IMR-90 (cell line): ENCODE measurements around the gene ZBTB7B. TPM values are rescaled to one million over a fixed set of nuclear protein-coding genes. Genes with fewer than 3 reads are reported as not detected.

Source experiments
- ATAC-seq: fragments of 200-7000 bp; cut with Tn5 transposase; 2 replicates; pipeline ENCODE4 v1.9.1; 2020; ENCODE audit warnings: low read depth, mild to moderate bottlenecking, moderate library complexity
- BruUV-seq: library from RNA; stranded (reverse); fragments of 400-500 nt; replicated peaks from 2 replicates; lab custom pipeline; 2021; lab: Mats Ljungman, UMichigan
- CTCF ChIA-PET: fragments of 300-600 bp; formaldehyde crosslinking; extraction: SDS; loops from one replicate; lab custom pipeline; 2021; ENCODE audit warnings: antibody characterized with exemption; lab: Yijun Ruan, JAX
- POLR2A ChIA-PET: fragments of 300-600 bp; sonication (Branson Sonifier 250); formaldehyde crosslinking; loops from one replicate; lab custom pipeline; 2022; ENCODE audit warnings: antibody characterized with exemption; ENCODE audit not compliant: unreplicated experiment; lab: Charles Lee
- DNase-seq: peaks from one replicate; pipeline ENCODE4 v3.0.0; 2013
- H2AFZ ChIP-seq: replicated peaks from 2 replicates; pipeline ENCODE3; 2013; ENCODE audit warnings: low read length, mild to moderate bottlenecking; ENCODE audit not compliant: poor library complexity
- H2AK5ac ChIP-seq: 2 replicates; pipeline ENCODE4 v1.6.1; 2013; ENCODE audit warnings: low read depth, low read length, inconsistent platforms
- H2AK9ac ChIP-seq: replicated peaks from 2 replicates; pipeline ENCODE3; 2013; ENCODE audit warnings: mild to moderate bottlenecking, low read depth, low read length, moderate library complexity; ENCODE audit not compliant: poor library complexity
- H2BK120ac ChIP-seq: 2 replicates; pipeline ENCODE4 v1.6.1; 2013; ENCODE audit warnings: low read depth, low read length, inconsistent platforms
- H2BK15ac ChIP-seq: 3 replicates; pipeline ENCODE4 v1.6.1; 2013; ENCODE audit warnings: low read depth, low read length, inconsistent platforms
- H2BK20ac ChIP-seq: 2 replicates; pipeline ENCODE4 v1.6.1; 2013; ENCODE audit warnings: low read depth, mild to moderate bottlenecking, inconsistent platforms, low read length, moderate library complexity
- H2BK5ac ChIP-seq: 2 replicates; pipeline ENCODE4 v1.6.1; 2013; ENCODE audit warnings: mild to moderate bottlenecking, low read depth, low read length, inconsistent platforms; ENCODE audit not compliant: poor library complexity, severe bottlenecking
- H3K14ac ChIP-seq: replicated peaks from 2 replicates; pipeline ENCODE4 v1.6.1; 2013; ENCODE audit warnings: low read depth, low read length, inconsistent platforms
- H3K18ac ChIP-seq: 2 replicates; pipeline ENCODE4 v1.6.1; 2013; ENCODE audit warnings: low read depth, low read length, control low read depth
- H3K23ac ChIP-seq: 2 replicates; pipeline ENCODE4 v1.6.1; 2013; ENCODE audit warnings: low read depth, low read length, inconsistent platforms
- H3K27ac ChIP-seq: 2 replicates; pipeline ENCODE4 v1.5.1; 2013; ENCODE audit warnings: mild to moderate bottlenecking, control low read depth, low read length; ENCODE audit not compliant: insufficient read depth
- H3K27me3 ChIP-seq: 2 replicates; pipeline ENCODE4 v1.6.1; 2013; ENCODE audit warnings: low read length; ENCODE audit not compliant: control insufficient read depth, insufficient read depth
- H3K36me3 ChIP-seq: 2 replicates; pipeline ENCODE4 v1.6.1; 2013; ENCODE audit warnings: low read length, mixed read lengths; ENCODE audit not compliant: control insufficient read depth, insufficient read depth
- H3K4ac ChIP-seq: 2 replicates; pipeline ENCODE4 v1.6.1; 2013; ENCODE audit warnings: low read depth, low read length, inconsistent platforms
- H3K4me1 ChIP-seq: 2 replicates; pipeline ENCODE4 v1.6.1; 2013; ENCODE audit warnings: low read length, mixed read lengths; ENCODE audit not compliant: control insufficient read depth, insufficient read depth
- H3K4me2 ChIP-seq: 2 replicates; pipeline ENCODE4 v1.6.1; 2013; ENCODE audit warnings: low read depth, mild to moderate bottlenecking, control low read depth, low read length, moderate library complexity
- H3K4me3 ChIP-seq: 2 replicates; pipeline ENCODE4 v1.5.1; 2013; ENCODE audit warnings: low read depth, mild to moderate bottlenecking, control low read depth, low read length, moderate library complexity; ENCODE audit not compliant: insufficient read depth
- H3K56ac ChIP-seq: 2 replicates; pipeline ENCODE4 v1.6.1; 2013; ENCODE audit warnings: low read length, inconsistent platforms; ENCODE audit not compliant: insufficient read depth; ENCODE audit errors: extremely low read depth
- H3K79me1 ChIP-seq, 2 experiments: 2 replicates each; pipeline ENCODE4 v1.6.1; 2013; ENCODE audit warnings: low read length in 2 of 2, inconsistent platforms in 1 of 2, low read depth in 1 of 2
- H3K9ac ChIP-seq: 2 replicates; pipeline ENCODE4 v1.6.1; 2013; ENCODE audit warnings: low read depth, low read length, control low read depth
- H3K9me1 ChIP-seq: 2 replicates; pipeline ENCODE4 v1.6.1; 2013; ENCODE audit warnings: low read length, inconsistent platforms; ENCODE audit not compliant: insufficient read depth
- H3K9me3 ChIP-seq: 2 replicates; pipeline ENCODE4 v1.6.1; 2013; ENCODE audit warnings: low read length; ENCODE audit not compliant: control insufficient read depth, insufficient read depth
- H4K20me1 ChIP-seq: 2 replicates; pipeline ENCODE4 v1.6.1; 2013; ENCODE audit warnings: low read length, inconsistent platforms; ENCODE audit not compliant: insufficient read depth
- H4K5ac ChIP-seq: 2 replicates; pipeline ENCODE4 v1.6.1; 2013; ENCODE audit warnings: mild to moderate bottlenecking, low read depth, low read length, control low read depth
- H4K8ac ChIP-seq, 2 experiments: 2 replicates each; pipeline ENCODE4 v1.6.1; 2013; ENCODE audit warnings: low read depth in 2 of 2, low read length in 2 of 2, control low read depth in 1 of 2, inconsistent platforms in 1 of 2
- H4K91ac ChIP-seq: 2 replicates; pipeline ENCODE4 v1.6.1; 2013; ENCODE audit warnings: low read depth, low read length, inconsistent platforms; ENCODE audit not compliant: insufficient read depth
- FOS ChIP-seq: fragments of 150-350 bp; IDR thresholded peaks from 2 replicates; pipeline ENCODE4 v1.6.1; 2016; ENCODE audit warnings: low read depth, low read length
- NFE2L2 ChIP-seq: fragments of 150-350 bp; IDR thresholded peaks from 2 replicates; pipeline ENCODE4 v1.6.1; 2016; ENCODE audit warnings: low read depth, mild to moderate bottlenecking, low read length
- RFX5 ChIP-seq: IDR thresholded peaks from 2 replicates; pipeline ENCODE4 v1.8.0; 2012; ENCODE audit warnings: low read depth, mild to moderate bottlenecking, low read length, moderate library complexity
- WGBS, 2 experiments: methylation state at CpG; one replicate each; pipeline versions ENCODE4 v1.1.5 to v1.1.7; 2013; ENCODE audit warnings: missing lambda C conversion rate in 2 of 2; ENCODE audit not compliant: insufficient read length in 1 of 2; ENCODE audit errors: extremely low coverage in 2 of 2; 5-methylcytosine and 5-hydroxymethylcytosine counted together
- dilution Hi-C: fragments of 300-500 bp; cut with HindIII; formaldehyde crosslinking; loops from one replicate; pipeline ENCODE4 v1.14.3; 2018; ENCODE audit warnings: low sequenced_read_pairs; ENCODE audit not compliant: unreplicated experiment
- in situ Hi-C: fragments of 300-500 bp; cut with MboI; formaldehyde crosslinking; loops from 3 replicates; pipeline ENCODE4 v1.14.3; 2019; ENCODE audit warnings: low sequenced_read_pairs, inconsistent platforms, mixed read lengths
- intact Hi-C: fragments of 100-400 bp; cut with micrococcal nuclease; formaldehyde crosslinking; loops from 2 replicates; pipeline ENCODE4 v1.10.0; 2022
- polyA plus RNA-seq, 3 experiments: library from polyadenylated mRNA; depleted of rRNA; stranded (reverse); fragments of >200 nt; gene quantifications; 2 replicates each; pipeline ENCODE4 v1.2.3, GENCODE V29; 2012; ENCODE audit warnings: low replicate concordance in 1 of 3
- total RNA-seq: library from RNA; depleted of rRNA; stranded (reverse); fragments of >200 nt; gene quantifications from 2 replicates; pipeline ENCODE4 v1.2.3, GENCODE V29; 2012

ZBTB7B gene
- total and polyA plus RNA-seq, 2 of the 4 experiments (the other 2 are of a cell fraction): 7.7 to 17.4 TPM

- BruUV-seq: no TSS peak
- Histone ChIP-seq H4K5ac (no peak overlapping the region), H3K4me1 (peaks cover 3% of the 10 kb centered on the region; the same call in 1 of the 2 replicates), H3K4me2 (no peak overlapping the region), H3K27me3 (peaks cover 21% of the 10 kb centered on the region), H2AK5ac (no peak overlapping the region), H3K9me1 (peaks cover 4% of the 10 kb centered on the region), H3K9ac (no peak overlapping the region), H3K27ac (no peak overlapping the region), H2BK20ac (no peak overlapping the region), H3K56ac (no peak overlapping the region), H3K23ac (no peak overlapping the region), H4K91ac (no peak overlapping the region), H3K4me3 (no peak overlapping the region), H3K36me3 (no peaks in the 10 kb centered on the region), H3K18ac (no peak overlapping the region), H4K8ac (no peak overlapping the region), H2BK5ac (no peak overlapping the region), H2BK120ac (no peak overlapping the region), H2AFZ (peak overlapping the region; percentile 65), H4K20me1 (no peaks in the 10 kb centered on the region; the same call in 1 of the 2 replicates), H3K4ac (no peak overlapping the region), H3K9me3 (no peaks in the 10 kb centered on the region), H2AK9ac (peak overlapping the region; percentile 42), H3K14ac (no peak overlapping the region; the same call in 1 of the 2 replicates), H3K79me1 (no peaks in the 10 kb centered on the region), H2BK15ac (no peak overlapping the region)
- in situ Hi-C loops: no loop called here
- intact Hi-C loops: no loop called here
- ATAC-seq (no peak; the same call in 1 of the 2 replicates), DNase-seq (peak; percentile 14)
- POLR2A ChIA-PET: no interaction called here
- CTCF ChIA-PET: no interaction called here
- WGBS, 2 experiments: 86% methylated on average over 4 of the region's 6 CpGs; no CpG with 5 or more reads in 1 of the 2 experiments
- TF ChIP-seq NFE2L2: no peak
- peak; percentile 49; the same call in 1 of the 2 replicates for TF ChIP-seq RFX5
- 0 out of 2 replicates have a peak, but pooled peaks have one; percentile 9 for TF ChIP-seq FOS
- dilution Hi-C loops: no loop called here
Measured at GRCh38 chr1:155026588-155026987, 24.0 kb downstream of the ZBTB7B start.
